ENCODE data around the gene CFAP74.

Gene CFAP74

DNA sequence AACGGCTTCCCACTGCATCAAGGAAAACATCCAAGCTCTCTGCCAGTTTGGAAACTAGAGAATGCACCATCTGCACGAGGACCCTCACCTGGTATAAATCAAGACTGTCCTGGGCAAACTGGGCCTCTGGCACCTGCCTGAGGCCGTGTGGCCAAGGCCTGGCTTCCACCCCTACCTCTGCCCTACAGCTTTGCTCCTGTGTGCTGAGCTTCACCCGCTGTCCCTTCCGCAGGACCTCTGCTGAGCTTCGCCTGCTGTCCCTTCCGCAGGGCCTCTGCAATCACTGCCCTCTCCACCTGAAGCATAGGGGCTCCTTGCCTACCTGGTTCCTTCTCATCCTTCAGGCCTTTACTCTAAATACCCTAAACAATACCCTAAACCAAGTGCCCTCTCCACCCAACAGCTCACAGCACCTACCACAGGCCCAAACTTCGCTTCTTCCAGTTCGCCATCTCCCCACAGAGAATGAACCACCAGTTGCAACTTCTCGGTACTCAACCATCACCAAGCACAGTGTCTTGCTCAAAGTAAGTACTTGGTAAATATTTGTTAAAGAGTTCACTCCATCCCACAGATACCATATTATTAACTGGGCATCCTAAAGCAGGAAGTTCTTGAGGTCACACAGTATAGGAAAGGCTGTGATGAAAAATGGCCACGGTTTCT, 131.1 kb downstream of the CFAP74 start:
- DNase-seq (ENCODE audit: low read depth), result no peak

Measured in activated T-cell treated with anti-CD3 and anti-CD28 coated beads for 1 hour (primary cell).